A673 (cell line): ENCODE data around the gene ARNT2. TPM values are rescaled to one million over a fixed set of nuclear protein-coding genes. Genes with fewer than 3 reads are reported as not detected.

ENCODE experiments used
- BruUV-seq: library from RNA; stranded (reverse); fragments of 400-500 nt; replicated peaks from 2 replicates; lab custom pipeline; 2021; lab: Mats Ljungman, UMichigan
- CTCF ChIA-PET: fragments of 300-600 bp; sonication (Branson Sonifier 250); formaldehyde crosslinking; loops from one replicate; lab custom pipeline; 2022; ENCODE audit warnings: antibody characterized with exemption; lab: Charles Lee
- POLR2A ChIA-PET: fragments of 300-600 bp; sonication (Branson Sonifier 250); formaldehyde crosslinking; loops from one replicate; lab custom pipeline; 2022; ENCODE audit warnings: antibody characterized with exemption; ENCODE audit not compliant: low non-redundant PET; lab: Charles Lee
- DNase-seq: peaks from one replicate; pipeline ENCODE4 v3.0.0-alpha.2; 2015; ENCODE audit warnings: low spot score
- H3K27ac ChIP-seq: fragments of 200-600 bp; sonication (generic); 2 replicates; pipeline ENCODE4 v1.5.1; 2016; ENCODE audit warnings: mixed run types, low read depth, mild to moderate bottlenecking, mixed read lengths, antibody characterized with exemption, low read length; ENCODE audit not compliant: poor library complexity, severe bottlenecking
- H3K27me3 ChIP-seq: fragments of 200-600 bp; sonication (generic); replicated peaks from 2 replicates; pipeline ENCODE4 v1.6.1; 2017; ENCODE audit warnings: mixed run types, low read depth, mild to moderate bottlenecking, mixed read lengths, antibody characterized with exemption, low read length; ENCODE audit not compliant: insufficient read depth, poor library complexity
- H3K36me3 ChIP-seq: fragments of 200-600 bp; sonication (generic); 2 replicates; pipeline ENCODE4 v1.6.1; 2016; ENCODE audit warnings: mixed run types, mild to moderate bottlenecking, mixed read lengths, antibody characterized with exemption, low read length; ENCODE audit not compliant: insufficient read depth, poor library complexity, severe bottlenecking
- H3K4me1 ChIP-seq: fragments of 200-600 bp; sonication (generic); 2 replicates; pipeline ENCODE4 v1.6.1; 2017; ENCODE audit warnings: mixed run types, mild to moderate bottlenecking, mixed read lengths, antibody characterized with exemption, low read length; ENCODE audit not compliant: insufficient read depth, poor library complexity, severe bottlenecking
- H3K4me3 ChIP-seq: fragments of 200-600 bp; sonication (generic); 2 replicates; pipeline ENCODE4 v1.5.1; 2016; ENCODE audit warnings: low read depth, mixed run types, mild to moderate bottlenecking, mixed read lengths, low read length; ENCODE audit not compliant: poor library complexity, severe bottlenecking
- H3K9me3 ChIP-seq: fragments of 200-600 bp; sonication (generic); 2 replicates; pipeline ENCODE4 v1.6.1; 2016; ENCODE audit warnings: mixed run types, low read depth, mild to moderate bottlenecking, mixed read lengths, antibody characterized with exemption, low read length; ENCODE audit not compliant: poor library complexity, severe bottlenecking
- CTCF ChIP-seq: fragments of 300-800, 200-600 bp; sonication (generic); conservative IDR thresholded peaks from 2 replicates; pipeline ENCODE4 v1.5.1; 2017; ENCODE audit warnings: low read depth, mild to moderate bottlenecking, antibody characterized with exemption, low read length, moderate library complexity, mixed read lengths
- EZH2 ChIP-seq: fragments of 200-600 bp; sonication (generic); IDR thresholded peaks from 2 replicates; pipeline ENCODE4 v1.6.1; 2017; ENCODE audit warnings: borderline replicate concordance, low read depth, mild to moderate bottlenecking, mixed read lengths, antibody characterized with exemption, low read length; ENCODE audit not compliant: poor library complexity, severe bottlenecking
- intact Hi-C: fragments of 100-400 bp; cut with micrococcal nuclease; formaldehyde crosslinking; loops from one replicate; pipeline ENCODE4 v1.10.0; 2022; ENCODE audit not compliant: unreplicated experiment
- total RNA-seq: library from RNA; stranded (reverse); gene quantifications from 2 replicates; pipeline ENCODE4 v1.2.3, GENCODE V29; 2021

The ARNT2 gene
- total RNA-seq, 1 experiment from 2014 or later, result 2.1 TPM

GRCh38 chr15:80507131-80507530 is 102.9 kb downstream of the ARNT2 start:
- BruUV-seq, result no TSS peak
- CTCF ChIA-PET, result no interaction called here
- intact Hi-C loops, result no loop called here

GRCh38 chr15:80507638-80508316 is 103.6 kb downstream of the ARNT2 start:
- Histone ChIP-seq H3K27ac (no peak overlapping the region), H3K36me3 (no peaks in the 10 kb centered on the region), H3K27me3 (no peaks in the 10 kb centered on the region), H3K4me1 (no peaks in the 10 kb centered on the region), H3K4me3 (no peak overlapping the region), H3K9me3 (no peaks in the 10 kb centered on the region)
- TF ChIP-seq EZH2 (no peak), CTCF (no peak)
- DNase-seq, result no peak
- POLR2A ChIA-PET, result no interaction called here
- intact Hi-C loops, result no loop called here
- CTCF ChIA-PET, result no interaction called here
- no TSS peak for BruUV-seq

More at GRCh38 chr15:80507131-80507530, 102.9 kb downstream of the ARNT2 start:
- POLR2A ChIA-PET, result no interaction called here
- H3K27ac ChIP-seq, result no peak overlapping the region
- no peaks in the 10 kb centered on the region for H3K4me1 ChIP-seq
- H3K36me3 ChIP-seq, result no peaks in the 10 kb centered on the region
- H3K9me3 ChIP-seq, result no peaks in the 10 kb centered on the region
- H3K27me3 ChIP-seq, result no peaks in the 10 kb centered on the region
- no peak overlapping the region for H3K4me3 ChIP-seq
- TF ChIP-seq EZH2 (no peak), CTCF (no peak)
- DNase-seq, result no peak

GRCh38 chr15:80508783-80509182 is 104.6 kb downstream of the ARNT2 start:
- no TSS peak for BruUV-seq
- POLR2A ChIA-PET, result no interaction called here
- H3K27ac ChIP-seq, result no peak overlapping the region

More at GRCh38 chr15:80508783-80509182, 104.6 kb downstream of the ARNT2 start:
- Histone ChIP-seq H3K4me3 (no peak overlapping the region), H3K36me3 (no peaks in the 10 kb centered on the region), H3K27me3 (no peaks in the 10 kb centered on the region), H3K9me3 (no peaks in the 10 kb centered on the region), H3K4me1 (no peaks in the 10 kb centered on the region)
- no peak for DNase-seq
- CTCF ChIA-PET, result no interaction called here
- TF ChIP-seq CTCF (no peak), EZH2 (no peak)
- intact Hi-C loops, result no loop called here
